DOHH2 (cell line): ENCODE measurements around the gene TSPO.

Experiments
- H3F3A ChIP-seq: fragments of 200-600 bp; sonication (generic), shearing (Covaris generic); 2 replicates; pipeline ENCODE4 v1.6.0; 2016; ENCODE audit warnings: antibody characterized with exemption, mild to moderate bottlenecking; ENCODE audit not compliant: control insufficient read depth, insufficient read depth
- H3K27ac ChIP-seq: fragments of 200-600 bp; sonication (generic); 2 replicates; pipeline ENCODE4 v1.5.1; 2014; ENCODE audit warnings: low read depth, mild to moderate bottlenecking, low read length, moderate library complexity
- H3K27me3 ChIP-seq: fragments of 200-600 bp; sonication (generic); 2 replicates; pipeline ENCODE4 v1.6.1; 2014; ENCODE audit warnings: mild to moderate bottlenecking, low read length, mixed read lengths; ENCODE audit not compliant: control insufficient read depth
- H3K36me3 ChIP-seq: fragments of 200-600 bp; sonication (generic); 2 replicates; pipeline ENCODE4 v1.6.1; 2014; ENCODE audit warnings: mild to moderate bottlenecking, low read length, moderate library complexity, mixed read lengths; ENCODE audit not compliant: control insufficient read depth
- H3K4me1 ChIP-seq: fragments of 200-600 bp; sonication (generic); 2 replicates; pipeline ENCODE4 v1.6.1; 2014; ENCODE audit warnings: mild to moderate bottlenecking, low read length, mixed read lengths; ENCODE audit not compliant: control insufficient read depth
- H3K4me2 ChIP-seq: fragments of 200-600 bp; sonication (generic); 2 replicates; pipeline ENCODE4 v1.6.0; 2014; ENCODE audit warnings: mild to moderate bottlenecking, low read length, moderate library complexity
- H3K4me3 ChIP-seq: fragments of 200-600 bp; sonication (generic); 2 replicates; pipeline ENCODE4 v1.5.1; 2014; ENCODE audit warnings: mild to moderate bottlenecking, low read length, mixed read lengths
- H3K79me2 ChIP-seq: fragments of 200-600 bp; sonication (generic); 2 replicates; pipeline ENCODE4 v1.6.1; 2014; ENCODE audit warnings: mild to moderate bottlenecking, low read length, mixed read lengths; ENCODE audit not compliant: control insufficient read depth
- H3K9me2 ChIP-seq: fragments of 200-600 bp; sonication (generic); replicated peaks from 2 replicates; pipeline ENCODE4 v1.6.1; 2014; ENCODE audit warnings: mild to moderate bottlenecking, low read length, mixed read lengths; ENCODE audit not compliant: control insufficient read depth
- H3K9me3 ChIP-seq: fragments of 200-600 bp; sonication (generic); 2 replicates; pipeline ENCODE4 v1.6.1; 2014; ENCODE audit warnings: antibody characterized with exemption, low read length, mixed read lengths; ENCODE audit not compliant: control insufficient read depth, insufficient read depth
- H4K20me1 ChIP-seq: fragments of 200-600 bp; sonication (generic); 2 replicates; pipeline ENCODE4 v1.6.0; 2014; ENCODE audit warnings: low read depth, mild to moderate bottlenecking, antibody characterized with exemption, low read length, moderate library complexity; ENCODE audit not compliant: control insufficient read depth, insufficient read depth
- EZH2phosphoT487 ChIP-seq: fragments of 200-600 bp; sonication (generic); IDR thresholded peaks from 2 replicates; pipeline ENCODE4 v1.6.1; 2017; ENCODE audit warnings: borderline replicate concordance, mild to moderate bottlenecking, antibody characterized with exemption, low read length, moderate library complexity, mixed read lengths
- TF ChIP-seq, protein P1 (sequence below): fragments of 200-600 bp; sonication (generic); IDR thresholded peaks from one replicate; pipeline ENCODE4 v1.5.1; 2014; ENCODE audit warnings: antibody characterized with exemption, mild to moderate bottlenecking, low read depth, low read length; ENCODE audit not compliant: poor library complexity, severe bottlenecking

Gene TSPO

DNA sequence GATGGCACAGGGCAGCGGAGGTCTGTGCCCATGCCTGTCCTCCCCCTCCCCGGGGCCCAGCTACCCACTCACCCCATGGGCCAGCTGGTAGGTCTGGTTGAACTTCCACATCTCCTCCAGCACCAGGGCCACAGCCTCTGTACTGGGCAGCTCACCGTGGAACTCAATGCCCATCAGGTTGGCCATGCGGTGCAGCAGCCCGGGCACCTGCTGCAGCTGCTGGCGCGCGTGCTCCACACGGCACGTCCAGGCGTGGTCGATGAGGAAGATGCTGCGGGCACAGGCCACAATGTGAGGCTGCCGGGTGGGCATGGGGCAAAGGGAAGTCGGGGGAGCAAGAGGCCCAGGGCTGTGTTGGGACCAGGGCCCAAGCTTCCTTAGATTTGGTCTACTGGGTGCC is 29.3 kb downstream of the TSPO start:
- H3F3A ChIP-seq: no peaks in the 10 kb centered on the region
- no peak overlapping the region for H3K4me2 ChIP-seq
- H3K4me3 ChIP-seq: no peak overlapping the region
- no peak for TF ChIP-seq EZH2phosphoT487
- TF ChIP-seq, protein P1, sequence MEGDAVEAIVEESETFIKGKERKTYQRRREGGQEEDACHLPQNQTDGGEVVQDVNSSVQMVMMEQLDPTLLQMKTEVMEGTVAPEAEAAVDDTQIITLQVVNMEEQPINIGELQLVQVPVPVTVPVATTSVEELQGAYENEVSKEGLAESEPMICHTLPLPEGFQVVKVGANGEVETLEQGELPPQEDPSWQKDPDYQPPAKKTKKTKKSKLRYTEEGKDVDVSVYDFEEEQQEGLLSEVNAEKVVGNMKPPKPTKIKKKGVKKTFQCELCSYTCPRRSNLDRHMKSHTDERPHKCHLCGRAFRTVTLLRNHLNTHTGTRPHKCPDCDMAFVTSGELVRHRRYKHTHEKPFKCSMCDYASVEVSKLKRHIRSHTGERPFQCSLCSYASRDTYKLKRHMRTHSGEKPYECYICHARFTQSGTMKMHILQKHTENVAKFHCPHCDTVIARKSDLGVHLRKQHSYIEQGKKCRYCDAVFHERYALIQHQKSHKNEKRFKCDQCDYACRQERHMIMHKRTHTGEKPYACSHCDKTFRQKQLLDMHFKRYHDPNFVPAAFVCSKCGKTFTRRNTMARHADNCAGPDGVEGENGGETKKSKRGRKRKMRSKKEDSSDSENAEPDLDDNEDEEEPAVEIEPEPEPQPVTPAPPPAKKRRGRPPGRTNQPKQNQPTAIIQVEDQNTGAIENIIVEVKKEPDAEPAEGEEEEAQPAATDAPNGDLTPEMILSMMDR: no peak
- no peaks in the 10 kb centered on the region for H3K27me3 ChIP-seq
- H3K9me2 ChIP-seq: no peaks in the 10 kb centered on the region
- H4K20me1 ChIP-seq: peaks cover 4% of the 10 kb centered on the region
- no peaks in the 10 kb centered on the region for H3K9me3 ChIP-seq
- H3K27ac ChIP-seq: no peak overlapping the region
- peaks cover 5% of the 10 kb centered on the region for H3K4me1 ChIP-seq
- peaks cover 68% of the 10 kb centered on the region for H3K36me3 ChIP-seq
- peaks cover 36% of the 10 kb centered on the region for H3K79me2 ChIP-seq

DNA sequence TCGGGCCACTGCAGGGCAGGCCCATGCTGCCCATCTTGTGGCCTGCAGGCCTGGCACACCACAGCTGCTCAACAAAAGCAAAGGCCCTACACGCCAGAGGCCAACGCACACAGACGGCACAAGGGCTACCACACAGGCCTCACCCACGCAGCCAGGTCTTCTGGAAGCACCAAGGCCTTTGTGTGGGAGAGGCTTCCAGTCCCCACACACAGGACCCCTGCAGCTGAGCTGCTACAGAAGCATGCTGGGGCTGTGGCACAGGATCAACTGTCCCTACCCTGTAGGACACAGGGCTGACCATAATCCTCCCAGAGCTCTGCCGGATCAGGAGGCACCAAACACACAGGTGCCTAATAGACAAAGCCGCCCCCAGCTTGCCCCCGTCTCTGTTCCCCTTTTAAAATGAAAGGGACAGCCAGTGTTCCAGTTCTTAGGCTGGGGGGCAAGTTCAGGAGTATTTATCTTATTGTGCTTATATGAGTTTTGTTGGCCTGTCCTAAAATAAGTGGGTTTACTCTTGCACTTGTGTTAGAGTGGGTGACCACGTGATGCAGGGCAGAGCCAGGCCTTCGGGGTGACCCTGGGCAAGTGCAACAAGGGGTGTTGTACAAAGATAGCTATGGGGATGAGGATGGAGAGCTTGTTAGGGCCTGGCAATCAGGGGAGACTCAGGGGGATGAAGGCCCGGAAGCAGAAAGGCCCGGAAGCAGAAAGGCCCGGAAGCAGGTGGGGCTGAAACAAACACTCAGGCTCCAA is 30.1 kb downstream of the TSPO start:
- peaks cover 72% of the 10 kb centered on the region for H3K36me3 ChIP-seq
- peaks cover 45% of the 10 kb centered on the region for H3K79me2 ChIP-seq
- H3K4me1 ChIP-seq: peaks cover 10% of the 10 kb centered on the region
- no peak overlapping the region for H3K27ac ChIP-seq
- TF ChIP-seq, protein P1: no peak
- TF ChIP-seq EZH2phosphoT487: no peak
- no peak overlapping the region for H3K4me2 ChIP-seq
- no peaks in the 10 kb centered on the region for H3K9me3 ChIP-seq
- no peak overlapping the region for H3K4me3 ChIP-seq
- no peaks in the 10 kb centered on the region for H3F3A ChIP-seq
- H4K20me1 ChIP-seq: peaks cover 6% of the 10 kb centered on the region
- no peaks in the 10 kb centered on the region for H3K9me2 ChIP-seq
- no peaks in the 10 kb centered on the region for H3K27me3 ChIP-seq

DNA sequence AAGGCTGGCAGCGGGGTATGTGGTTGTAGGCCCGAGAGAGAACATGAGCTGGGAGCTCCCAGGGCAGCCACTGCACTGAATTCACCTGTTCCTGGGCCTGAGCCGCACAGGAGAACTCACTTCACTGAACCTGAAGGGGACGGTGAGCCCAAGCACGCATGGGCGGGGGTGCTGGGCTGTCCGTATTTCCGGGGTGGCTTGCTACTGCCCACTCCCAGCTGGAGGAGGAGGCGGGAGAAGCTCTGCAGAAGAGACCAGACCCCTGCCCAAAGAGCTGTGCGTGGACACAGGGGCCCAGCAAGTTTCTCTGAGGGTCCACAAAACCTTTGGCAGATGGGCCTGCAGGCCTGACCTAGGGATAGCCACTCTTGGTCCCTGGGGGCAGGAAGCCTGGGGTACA is 30.8 kb downstream of the TSPO start:
- no peak for TF ChIP-seq EZH2phosphoT487
- TF ChIP-seq, protein P1: no peak
- no peaks in the 10 kb centered on the region for H3K9me2 ChIP-seq
- H3K4me1 ChIP-seq: peaks cover 10% of the 10 kb centered on the region
- H3K36me3 ChIP-seq: peaks cover 67% of the 10 kb centered on the region
- no peak overlapping the region for H3K4me3 ChIP-seq
- H3K27me3 ChIP-seq: no peaks in the 10 kb centered on the region
- no peak overlapping the region for H3K27ac ChIP-seq
- H4K20me1 ChIP-seq: peaks cover 6% of the 10 kb centered on the region
- no peaks in the 10 kb centered on the region for H3K9me3 ChIP-seq
- no peaks in the 10 kb centered on the region for H3F3A ChIP-seq
- H3K79me2 ChIP-seq: peaks cover 47% of the 10 kb centered on the region
- H3K4me2 ChIP-seq: no peak overlapping the region
